ENCODE measurements around the gene KCNK17.

Gene KCNK17

DNA sequence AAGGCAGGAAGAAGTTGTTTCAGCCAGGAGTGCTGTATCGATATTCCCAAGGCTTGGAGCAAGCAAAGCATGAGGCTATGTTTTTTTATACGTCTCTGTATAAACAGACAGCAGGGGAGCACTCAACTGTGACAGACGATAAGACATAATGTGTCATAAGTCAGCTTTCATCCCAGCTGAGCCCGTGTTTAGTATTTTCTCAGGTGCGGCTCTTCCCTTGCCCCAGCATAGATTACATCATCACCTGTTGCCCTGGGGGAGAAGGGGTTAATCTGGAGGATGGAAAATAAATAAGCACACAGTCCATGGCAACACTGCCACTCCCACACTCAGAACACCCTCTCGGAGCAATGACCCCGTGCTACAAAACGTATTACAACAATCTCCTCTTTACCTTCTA lies 62.8 kb downstream of the KCNK17 start:
- TF ChIP-seq, protein P1, sequence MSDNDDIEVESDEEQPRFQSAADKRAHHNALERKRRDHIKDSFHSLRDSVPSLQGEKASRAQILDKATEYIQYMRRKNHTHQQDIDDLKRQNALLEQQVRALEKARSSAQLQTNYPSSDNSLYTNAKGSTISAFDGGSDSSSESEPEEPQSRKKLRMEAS (IDR thresholded peaks at IDR 0.05; ENCODE audit: low read depth, low read length), result no peak
- no peak for TF ChIP-seq POLR2A (IDR thresholded peaks at IDR 0.05; ENCODE audit: extremely low read depth, insufficient read length)
- no peak for TF ChIP-seq MYC (IDR thresholded peaks at IDR 0.05; ENCODE audit: low read depth, low read length)
- TF ChIP-seq, protein P2, sequence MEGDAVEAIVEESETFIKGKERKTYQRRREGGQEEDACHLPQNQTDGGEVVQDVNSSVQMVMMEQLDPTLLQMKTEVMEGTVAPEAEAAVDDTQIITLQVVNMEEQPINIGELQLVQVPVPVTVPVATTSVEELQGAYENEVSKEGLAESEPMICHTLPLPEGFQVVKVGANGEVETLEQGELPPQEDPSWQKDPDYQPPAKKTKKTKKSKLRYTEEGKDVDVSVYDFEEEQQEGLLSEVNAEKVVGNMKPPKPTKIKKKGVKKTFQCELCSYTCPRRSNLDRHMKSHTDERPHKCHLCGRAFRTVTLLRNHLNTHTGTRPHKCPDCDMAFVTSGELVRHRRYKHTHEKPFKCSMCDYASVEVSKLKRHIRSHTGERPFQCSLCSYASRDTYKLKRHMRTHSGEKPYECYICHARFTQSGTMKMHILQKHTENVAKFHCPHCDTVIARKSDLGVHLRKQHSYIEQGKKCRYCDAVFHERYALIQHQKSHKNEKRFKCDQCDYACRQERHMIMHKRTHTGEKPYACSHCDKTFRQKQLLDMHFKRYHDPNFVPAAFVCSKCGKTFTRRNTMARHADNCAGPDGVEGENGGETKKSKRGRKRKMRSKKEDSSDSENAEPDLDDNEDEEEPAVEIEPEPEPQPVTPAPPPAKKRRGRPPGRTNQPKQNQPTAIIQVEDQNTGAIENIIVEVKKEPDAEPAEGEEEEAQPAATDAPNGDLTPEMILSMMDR (IDR thresholded peaks at IDR 0.05; ENCODE audit: low read depth, low read length), result no peak
- no peak overlapping the region for H3K4me3 ChIP-seq (ENCODE audit: low read depth, low read length)
- no peak for DNase-seq (ENCODE audit: low read depth)

DNA sequence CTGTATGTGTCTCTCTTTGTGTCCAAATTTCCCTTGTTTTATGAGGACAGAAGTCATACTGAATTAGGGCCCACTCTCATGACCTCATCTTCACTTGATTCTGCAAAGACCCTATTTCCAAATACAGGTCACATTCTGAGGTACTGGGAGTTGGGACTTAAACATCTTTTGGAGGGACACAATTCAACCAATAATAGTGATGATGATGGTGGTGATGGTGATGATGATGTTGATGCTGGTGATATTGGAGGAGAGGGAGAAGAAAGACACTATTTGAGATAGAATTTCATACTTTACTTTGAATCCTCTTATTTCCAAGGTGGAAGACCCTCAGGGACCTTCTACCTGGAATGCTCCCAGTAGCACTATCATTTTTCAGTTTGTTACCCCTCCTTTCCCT lies 63.7 kb downstream of the KCNK17 start:
- TF ChIP-seq, protein P1 (IDR thresholded peaks at IDR 0.05; ENCODE audit: low read depth, low read length), result no peak
- TF ChIP-seq POLR2A (IDR thresholded peaks at IDR 0.05; ENCODE audit: extremely low read depth, insufficient read length), result no peak
- no peak for TF ChIP-seq MYC (IDR thresholded peaks at IDR 0.05; ENCODE audit: low read depth, low read length)
- TF ChIP-seq, protein P2 (IDR thresholded peaks at IDR 0.05; ENCODE audit: low read depth, low read length), result no peak
- no peak overlapping the region for H3K4me3 ChIP-seq (ENCODE audit: low read depth, low read length)
- no peak for DNase-seq (ENCODE audit: low read depth)

DNA sequence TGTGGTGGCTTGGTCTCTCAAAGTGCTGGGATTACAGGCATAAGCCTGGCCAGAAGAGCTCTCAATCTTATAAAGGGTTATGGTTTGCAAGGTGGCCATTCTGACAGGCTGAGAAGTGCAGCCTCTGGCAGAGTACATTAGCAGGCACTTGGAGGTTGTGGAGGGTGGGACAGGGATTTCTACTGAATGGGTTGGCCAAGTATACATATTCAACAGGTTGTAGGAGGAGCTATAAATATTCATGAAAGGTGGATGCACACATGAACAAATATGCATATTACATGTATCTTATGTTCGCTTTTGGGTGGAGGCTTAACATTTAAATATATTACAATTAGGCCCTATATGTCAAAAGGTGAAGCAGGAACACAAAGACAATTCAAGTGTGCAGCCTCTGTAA lies 64.9 kb downstream of the KCNK17 start:
- TF ChIP-seq, protein P1 (IDR thresholded peaks at IDR 0.05; ENCODE audit: low read depth, low read length), result no peak
- no peak for TF ChIP-seq POLR2A (IDR thresholded peaks at IDR 0.05; ENCODE audit: extremely low read depth, insufficient read length)
- no peak overlapping the region for H3K4me3 ChIP-seq (ENCODE audit: low read depth, low read length)
- no peak for DNase-seq (ENCODE audit: low read depth)

Data from NB4 (cell line).